ENCODE results near the gene NFATC3.

NFATC3 gene

GRCh38 chr16:68046106-68046505 is 39.1 kb upstream of the NFATC3 start:
- TF ChIP-seq CTCF (conservative IDR thresholded peaks at IDR 0.05; ENCODE audit: low read depth, low read length): no peak

GRCh38 chr16:68047987-68048386 is 37.2 kb upstream of the NFATC3 start:
- TF ChIP-seq CTCF (conservative IDR thresholded peaks at IDR 0.05; ENCODE audit: low read depth, low read length): no peak
- Histone ChIP-seq H2AFZ (ENCODE audit: low read depth) (no peak overlapping the region), H3K36me3 (ENCODE audit: insufficient read depth) (no peaks in the 10 kb centered on the region), H3K4me1 (ENCODE audit: low read depth, poor library complexity, severe bottlenecking) (peaks cover 6% of the 10 kb centered on the region), H3K27me3 (ENCODE audit: insufficient read depth, low read depth) (no peaks in the 10 kb centered on the region), H3K27ac (no peak overlapping the region), H3K79me2 (ENCODE audit: insufficient read depth, low read depth) (no peaks in the 10 kb centered on the region), H3K9ac (no peak overlapping the region), H3K4me2 (no peak overlapping the region), H3K4me3 (IDR thresholded peaks at IDR 0.05; ENCODE audit: insufficient read depth, low read depth, low read length) (no peak overlapping the region), H4K20me1 (ENCODE audit: insufficient read depth) (no peaks in the 10 kb centered on the region)

More at GRCh38 chr16:68046106-68046505, 39.1 kb upstream of the NFATC3 start:
- no peaks in the 10 kb centered on the region for H3K4me1 ChIP-seq (ENCODE audit: low read depth, poor library complexity, severe bottlenecking)
- H2AFZ ChIP-seq (ENCODE audit: low read depth): no peak overlapping the region
- H3K9ac ChIP-seq: no peak overlapping the region
- no peaks in the 10 kb centered on the region for H3K36me3 ChIP-seq (ENCODE audit: insufficient read depth)
- H3K4me2 ChIP-seq: no peak overlapping the region
- H4K20me1 ChIP-seq (ENCODE audit: insufficient read depth): no peaks in the 10 kb centered on the region
- no peak overlapping the region for H3K4me3 ChIP-seq (IDR thresholded peaks at IDR 0.05; ENCODE audit: insufficient read depth, low read depth, low read length)
- no peaks in the 10 kb centered on the region for H3K79me2 ChIP-seq (ENCODE audit: insufficient read depth, low read depth)
- H3K27ac ChIP-seq: no peak overlapping the region
- no peaks in the 10 kb centered on the region for H3K27me3 ChIP-seq (ENCODE audit: insufficient read depth, low read depth)

DNA sequence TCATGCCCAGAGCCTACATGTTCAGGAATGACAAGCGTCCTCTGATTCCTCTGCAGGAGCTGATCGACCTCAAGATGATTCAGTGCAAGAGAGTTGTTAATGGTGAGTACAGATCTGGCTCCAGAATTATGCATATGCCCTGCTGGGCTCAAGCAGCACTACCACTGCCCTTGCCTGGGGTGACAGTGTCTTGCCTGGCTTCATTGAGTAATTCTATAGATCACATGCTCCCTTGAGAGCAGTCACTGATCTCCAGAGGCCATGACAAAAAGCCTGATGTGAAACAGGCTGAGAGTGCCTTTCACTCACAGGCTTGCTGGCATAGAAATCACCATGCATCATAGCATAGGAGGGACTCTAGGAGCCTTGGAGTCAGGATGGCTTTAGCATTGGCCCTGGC is 35.7 kb upstream of the NFATC3 start:
- Histone ChIP-seq H3K36me3 (ENCODE audit: insufficient read depth) (no peaks in the 10 kb centered on the region), H4K20me1 (ENCODE audit: insufficient read depth) (no peaks in the 10 kb centered on the region)

GRCh38 chr16:68055395-68055794 is 29.8 kb upstream of the NFATC3 start:
- Histone ChIP-seq H2AFZ (ENCODE audit: low read depth) (no peak overlapping the region), H3K27me3 (ENCODE audit: insufficient read depth, low read depth) (no peaks in the 10 kb centered on the region), H3K4me2 (no peak overlapping the region), H3K4me3 (IDR thresholded peaks at IDR 0.05; ENCODE audit: insufficient read depth, low read depth, low read length) (no peak overlapping the region), H3K4me1 (ENCODE audit: low read depth, poor library complexity, severe bottlenecking) (peaks cover 6% of the 10 kb centered on the region), H3K9ac (no peak overlapping the region), H3K36me3 (ENCODE audit: insufficient read depth) (no peaks in the 10 kb centered on the region), H3K79me2 (ENCODE audit: insufficient read depth, low read depth) (no peaks in the 10 kb centered on the region), H4K20me1 (ENCODE audit: insufficient read depth) (no peaks in the 10 kb centered on the region), H3K27ac (no peak overlapping the region)
- no peak for TF ChIP-seq CTCF (conservative IDR thresholded peaks at IDR 0.05; ENCODE audit: low read depth, low read length)

More for the DNA sequence above, 35.7 kb upstream of the NFATC3 start:
- no peaks in the 10 kb centered on the region for H3K27me3 ChIP-seq (ENCODE audit: insufficient read depth, low read depth)
- H3K4me1 ChIP-seq (ENCODE audit: low read depth, poor library complexity, severe bottlenecking): peaks cover 6% of the 10 kb centered on the region
- no peak overlapping the region for H3K4me3 ChIP-seq (IDR thresholded peaks at IDR 0.05; ENCODE audit: insufficient read depth, low read depth, low read length)
- TF ChIP-seq CTCF (conservative IDR thresholded peaks at IDR 0.05; ENCODE audit: low read depth, low read length): no peak
- H2AFZ ChIP-seq (ENCODE audit: low read depth): no peak overlapping the region
- H3K9ac ChIP-seq: no peak overlapping the region
- no peak overlapping the region for H3K4me2 ChIP-seq
- H3K79me2 ChIP-seq (ENCODE audit: insufficient read depth, low read depth): no peaks in the 10 kb centered on the region
- no peak overlapping the region for H3K27ac ChIP-seq

Data from KMS-11 (cell line).